HEK293 (cell line): ENCODE measurements around the gene KRTAP5-5.
"Not testable (repeated sequence)": the region's sequence is repeated elsewhere in the genome, so short reads cannot be mapped to it uniquely, and the experiment has no call there.

ENCODE experiments used
- CTCF ChIA-PET: fragments of 350-600 bp; formaldehyde crosslinking; extraction: SDS; loops from one replicate; lab custom pipeline; 2021; ENCODE audit warnings: antibody characterized with exemption; lab: Yijun Ruan, JAX
- POLR2A ChIA-PET: fragments of 300-600 bp; formaldehyde crosslinking; extraction: SDS; loops from one replicate; lab custom pipeline; 2020; ENCODE audit warnings: antibody characterized with exemption, inconsistent platforms; lab: Yijun Ruan, JAX
- H3K27ac ChIP-seq: fragments of 200-500 bp; sonication (Bioruptor generic); 2 replicates; pipeline ENCODE4 v1.5.1; 2014; ENCODE audit warnings: low read depth, low read length, control low read depth, inconsistent platforms; ENCODE audit errors: extremely low read depth
- H3K36me3 ChIP-seq, 2 experiments: fragments of 200-500 bp in 1 of 2; sonication (Bioruptor generic) in 1 of 2; 1 replicate in 1 of 2; 2 replicates in 1 of 2; pipeline ENCODE4 v1.5.1; 2014 to 2017; ENCODE audit warnings: inconsistent platforms in 2 of 2, low read length in 2 of 2; ENCODE audit not compliant: control insufficient read depth in 2 of 2, insufficient read depth in 1 of 2
- H3K4me1 ChIP-seq: fragments of 200-500 bp; sonication (Bioruptor generic); 2 replicates; pipeline ENCODE4 v1.5.1; 2014; ENCODE audit warnings: mild to moderate bottlenecking, low read length, inconsistent platforms; ENCODE audit not compliant: control insufficient read depth, insufficient read depth
- H3K4me3 ChIP-seq: 2 replicates; pipeline ENCODE4 v1.5.1; 2011; ENCODE audit warnings: low read depth, mild to moderate bottlenecking, control low read depth, low read length, moderate library complexity
- H3K9me3 ChIP-seq: fragments of 200-500 bp; sonication (Bioruptor generic); 2 replicates; pipeline ENCODE4 v1.5.1; 2014; ENCODE audit warnings: low read depth, low read length, inconsistent platforms; ENCODE audit not compliant: control insufficient read depth, insufficient read depth
- PRDM4 ChIP-seq: fragments of 450-650 bp; formaldehyde crosslinking; IDR thresholded peaks from 2 replicates; pipeline ENCODE4 v1.5.1; 2017; ENCODE audit warnings: missing biosample characterization, missing genetic modification characterization
- TCF7L2 ChIP-seq: IDR thresholded peaks from 2 replicates; pipeline ENCODE4 v1.6.1; 2011; ENCODE audit warnings: low read depth, mild to moderate bottlenecking, inconsistent platforms, low read length, moderate library complexity, borderline replicate concordance
- ZBTB1 ChIP-seq: fragments of 450-650 bp; formaldehyde crosslinking; IDR thresholded peaks from 2 replicates; pipeline ENCODE4 v1.5.1; 2016; ENCODE audit warnings: missing biosample characterization, missing genetic modification characterization
- ZBTB17 ChIP-seq: fragments of 450-650 bp; formaldehyde crosslinking; IDR thresholded peaks from 2 replicates; pipeline ENCODE4 v1.5.1; 2016; ENCODE audit warnings: missing biosample characterization, missing genetic modification characterization
- ZFHX2 ChIP-seq: fragments of 450-650 bp; formaldehyde crosslinking; conservative IDR thresholded peaks from 2 replicates; pipeline ENCODE4 v1.5.1; 2016; ENCODE audit warnings: missing biosample characterization, missing genetic modification characterization
- ZFP41 ChIP-seq: fragments of 450-650 bp; formaldehyde crosslinking; IDR thresholded peaks from 2 replicates; pipeline ENCODE4 v1.5.1; 2016; ENCODE audit warnings: missing biosample characterization, missing genetic modification characterization, borderline replicate concordance
- ZNF223 ChIP-seq: fragments of 450-650 bp; formaldehyde crosslinking; IDR thresholded peaks from 2 replicates; pipeline ENCODE4 v1.5.1; 2016; ENCODE audit warnings: missing biosample characterization, missing genetic modification characterization
- ZNF391 ChIP-seq: fragments of 450-650 bp; formaldehyde crosslinking; IDR thresholded peaks from 2 replicates; pipeline ENCODE4 v1.5.1; 2016; ENCODE audit warnings: low read depth, missing biosample characterization, missing genetic modification characterization, borderline replicate concordance
- ZNF560 ChIP-seq: fragments of 450-650 bp; formaldehyde crosslinking; IDR thresholded peaks from 2 replicates; pipeline ENCODE4 v1.5.1; 2017; ENCODE audit warnings: missing biosample characterization, missing genetic modification characterization, borderline replicate concordance
- ZNF629 ChIP-seq: fragments of 450-650 bp; formaldehyde crosslinking; IDR thresholded peaks from 2 replicates; pipeline ENCODE4 v1.5.1; 2017; ENCODE audit warnings: missing biosample characterization, missing genetic modification characterization
- ZNF776 ChIP-seq: fragments of 450-650 bp; formaldehyde crosslinking; IDR thresholded peaks from 2 replicates; pipeline ENCODE4 v1.5.0; 2017; ENCODE audit warnings: missing biosample characterization, missing genetic modification characterization, borderline replicate concordance
- ZXDB ChIP-seq: fragments of 450-650 bp; formaldehyde crosslinking; IDR thresholded peaks from 2 replicates; pipeline ENCODE4 v1.5.1; 2016; ENCODE audit warnings: missing biosample characterization, missing genetic modification characterization
- TF ChIP-seq, protein P1 (sequence below): fragments of 450-650 bp; formaldehyde crosslinking; IDR thresholded peaks from 2 replicates; pipeline ENCODE4 v1.5.1; 2016; ENCODE audit warnings: missing biosample characterization, missing genetic modification characterization
- TF ChIP-seq, protein P2 (sequence below): fragments of 450-650 bp; formaldehyde crosslinking; IDR thresholded peaks from 2 replicates; pipeline ENCODE4 v1.5.1; 2017; ENCODE audit warnings: missing biosample characterization, missing genetic modification characterization
- TF ChIP-seq, protein P3 (sequence below): fragments of 450-650 bp; formaldehyde crosslinking; IDR thresholded peaks from 2 replicates; pipeline ENCODE4 v1.5.1; 2017; ENCODE audit warnings: missing biosample characterization, mild to moderate bottlenecking, missing genetic modification characterization, moderate library complexity

The KRTAP5-5 gene

DNA sequence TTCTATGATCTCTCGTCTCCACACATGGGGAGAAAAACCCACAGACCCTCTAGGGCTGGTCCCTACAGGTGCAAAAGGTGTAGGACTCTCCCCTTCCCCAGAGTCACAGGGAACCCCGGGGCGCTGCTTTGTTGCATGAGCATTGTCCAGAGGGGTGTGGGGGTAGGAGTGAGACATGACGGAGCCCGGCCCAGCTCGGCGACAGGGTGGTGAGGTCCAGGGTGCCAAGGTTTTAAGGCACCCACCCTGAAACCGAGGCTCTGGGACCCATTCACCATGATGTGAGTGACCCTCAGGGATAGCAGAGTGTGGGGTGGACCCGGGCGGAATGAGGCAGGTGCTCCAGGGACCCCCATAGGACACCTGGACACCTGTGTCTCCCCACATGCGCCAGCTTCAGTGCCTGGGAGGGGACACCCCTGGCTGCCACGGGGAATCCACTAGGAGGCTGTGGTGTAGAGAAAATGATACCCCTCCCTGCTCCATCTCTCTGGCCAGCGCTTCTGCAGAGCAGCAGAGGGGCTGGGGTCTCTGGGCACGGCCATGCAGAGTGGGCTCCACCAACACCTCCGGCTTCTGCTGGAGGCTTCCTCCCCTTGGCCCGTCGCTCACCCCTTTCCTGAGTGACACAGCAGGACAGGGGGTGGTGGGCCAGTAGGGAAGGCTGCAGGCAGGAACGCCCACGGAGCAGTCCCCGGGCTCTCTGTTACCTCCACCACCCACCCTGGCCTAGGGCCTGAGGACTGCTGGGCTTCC, 15.2 kb downstream of the KRTAP5-5 start:
- POLR2A ChIA-PET: no interaction called here
- H3K36me3 ChIP-seq: no peaks in the 10 kb centered on the region
- H3K27ac ChIP-seq: no peak overlapping the region
- H3K9me3 ChIP-seq: no peaks in the 10 kb centered on the region
- TF ChIP-seq ZFHX2 (tag by site-specific recombination) (0 out of 2 replicates have a peak, but pooled peaks have one; percentile 16), ZXDB (tag by site-specific recombination) (no peak)
- H3K4me3 ChIP-seq: no peak overlapping the region
- CTCF ChIA-PET: interaction anchor here (0.7 to 2.3 kb wide), 4 partner anchors 8 to 188 kb away, joined by 3 to 14 read pairs (median 6); partner anchors contain the start of gene KRTAP5-5
- H3K4me1 ChIP-seq: no peaks in the 10 kb centered on the region

GRCh38 chr11:1645357-1645821, 15.8 kb downstream of the KRTAP5-5 start:
- ChIA-PET POLR2A (no interaction called here), CTCF (interaction anchor here (0.9 kb wide), 1 partner anchor 16 kb away, joined by 3 read pairs; the partner anchor contains the start of gene KRTAP5-5)
- H3K9me3 ChIP-seq: no peaks in the 10 kb centered on the region
- H3K4me3 ChIP-seq: no peak overlapping the region
- TF ChIP-seq ZNF776 (tag by site-specific recombination) (no peak), ZNF223 (tag by site-specific recombination) (no peak), TCF7L2 (no peak), ZBTB1 (tag by site-specific recombination) (no peak), PRDM4 (no peak), ZNF560 (tag by site-specific recombination) (no peak), ZFP41 (tag by site-specific recombination) (no peak), ZNF391 (tag by site-specific recombination) (no peak), ZBTB17 (no peak), ZNF629 (tag by site-specific recombination) (no peak)
- TF ChIP-seq, protein P1, sequence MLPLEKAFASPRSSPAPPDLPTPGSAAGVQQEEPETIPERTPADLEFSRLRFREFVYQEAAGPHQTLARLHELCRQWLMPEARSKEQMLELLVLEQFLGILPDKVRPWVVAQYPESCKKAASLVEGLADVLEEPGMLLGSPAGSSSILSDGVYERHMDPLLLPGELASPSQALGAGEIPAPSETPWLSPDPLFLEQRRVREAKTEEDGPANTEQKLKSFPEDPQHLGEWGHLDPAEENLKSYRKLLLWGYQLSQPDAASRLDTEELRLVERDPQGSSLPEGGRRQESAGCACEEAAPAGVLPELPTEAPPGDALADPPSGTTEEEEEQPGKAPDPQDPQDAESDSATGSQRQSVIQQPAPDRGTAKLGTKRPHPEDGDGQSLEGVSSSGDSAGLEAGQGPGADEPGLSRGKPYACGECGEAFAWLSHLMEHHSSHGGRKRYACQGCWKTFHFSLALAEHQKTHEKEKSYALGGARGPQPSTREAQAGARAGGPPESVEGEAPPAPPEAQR (tag by site-specific recombination): no peak
- TF ChIP-seq, protein P2, sequence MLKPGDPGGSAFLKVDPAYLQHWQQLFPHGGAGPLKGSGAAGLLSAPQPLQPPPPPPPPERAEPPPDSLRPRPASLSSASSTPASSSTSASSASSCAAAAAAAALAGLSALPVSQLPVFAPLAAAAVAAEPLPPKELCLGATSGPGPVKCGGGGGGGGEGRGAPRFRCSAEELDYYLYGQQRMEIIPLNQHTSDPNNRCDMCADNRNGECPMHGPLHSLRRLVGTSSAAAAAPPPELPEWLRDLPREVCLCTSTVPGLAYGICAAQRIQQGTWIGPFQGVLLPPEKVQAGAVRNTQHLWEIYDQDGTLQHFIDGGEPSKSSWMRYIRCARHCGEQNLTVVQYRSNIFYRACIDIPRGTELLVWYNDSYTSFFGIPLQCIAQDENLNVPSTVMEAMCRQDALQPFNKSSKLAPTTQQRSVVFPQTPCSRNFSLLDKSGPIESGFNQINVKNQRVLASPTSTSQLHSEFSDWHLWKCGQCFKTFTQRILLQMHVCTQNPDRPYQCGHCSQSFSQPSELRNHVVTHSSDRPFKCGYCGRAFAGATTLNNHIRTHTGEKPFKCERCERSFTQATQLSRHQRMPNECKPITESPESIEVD (tag by site-specific recombination): no peak
- TF ChIP-seq, protein P3, sequence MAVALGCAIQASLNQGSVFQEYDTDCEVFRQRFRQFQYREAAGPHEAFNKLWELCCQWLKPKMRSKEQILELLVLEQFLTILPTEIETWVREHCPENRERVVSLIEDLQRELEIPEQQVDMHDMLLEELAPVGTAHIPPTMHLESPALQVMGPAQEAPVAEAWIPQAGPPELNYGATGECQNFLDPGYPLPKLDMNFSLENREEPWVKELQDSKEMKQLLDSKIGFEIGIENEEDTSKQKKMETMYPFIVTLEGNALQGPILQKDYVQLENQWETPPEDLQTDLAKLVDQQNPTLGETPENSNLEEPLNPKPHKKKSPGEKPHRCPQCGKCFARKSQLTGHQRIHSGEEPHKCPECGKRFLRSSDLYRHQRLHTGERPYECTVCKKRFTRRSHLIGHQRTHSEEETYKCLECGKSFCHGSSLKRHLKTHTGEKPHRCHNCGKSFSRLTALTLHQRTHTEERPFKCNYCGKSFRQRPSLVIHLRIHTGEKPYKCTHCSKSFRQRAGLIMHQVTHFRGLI (tag by site-specific recombination): no peak
- no peaks in the 10 kb centered on the region for H3K36me3 ChIP-seq
- no peaks in the 10 kb centered on the region for H3K4me1 ChIP-seq
- H3K27ac ChIP-seq: no peak overlapping the region

GRCh38 chr11:1646540-1646939, 17.0 kb downstream of the KRTAP5-5 start:
- CTCF ChIA-PET: interaction anchor here (0.6 to 1.2 kb wide), 7 partner anchors 45 to 513 kb away, joined by 3 to 4 read pairs (median 3); no protein-coding TSS in a partner anchor
- H3K9me3 ChIP-seq, H3K4me3 ChIP-seq, H3K27ac ChIP-seq, H3K4me1 ChIP-seq, H3K36me3 ChIP-seq: not testable (repeated sequence)
- POLR2A ChIA-PET: interaction anchor here (0.7 kb wide), 1 partner anchor 81 kb away, joined by 3 read pairs; no protein-coding TSS in a partner anchor
